ENCODE measurements around the gene DIP2C.

GRCh38 chr10:529468-530230, 159.8 kb downstream of the DIP2C start:
- no peak for TF ChIP-seq CTCF (conservative IDR thresholded peaks at IDR 0.05)
- no peak for TF ChIP-seq ZFX (IDR thresholded peaks at IDR 0.05)
